H9 (cell line): Measurements from ENCODE around the gene USP27X. TPM values are rescaled to one million over a fixed set of nuclear protein-coding genes. Genes with fewer than 3 reads are reported as not detected.
A peak's percentile ranks its signal among the peaks of the same experiment; 100 is the strongest.

ENCODE experiments used
- DNase-seq: peaks from one replicate; pipeline ENCODE4 v3.0.0-alpha.2; 2017
- H2AFZ ChIP-seq: one replicate; pipeline ENCODE4 v1.6.1; 2013; ENCODE audit warnings: mild to moderate bottlenecking, low read length, control low read depth, moderate library complexity
- H2AK5ac ChIP-seq: 2 replicates; pipeline ENCODE4 v1.6.1; 2013; ENCODE audit warnings: low read length, control low read depth, mixed read lengths; ENCODE audit not compliant: insufficient read length
- H2BK120ac ChIP-seq: one replicate; pipeline ENCODE4 v1.6.1; 2013; ENCODE audit warnings: low read depth, mild to moderate bottlenecking, low read length, control low read depth, inconsistent platforms; ENCODE audit not compliant: poor library complexity, severe bottlenecking
- H2BK12ac ChIP-seq: 2 replicates; pipeline ENCODE4 v1.6.1; 2013; ENCODE audit warnings: low read length, control low read depth, mixed read lengths, low read depth; ENCODE audit not compliant: insufficient read length
- H2BK15ac ChIP-seq: 2 replicates; pipeline ENCODE4 v1.6.1; 2013; ENCODE audit warnings: low read depth, low read length, control low read depth
- H2BK20ac ChIP-seq: one replicate; pipeline ENCODE4 v1.6.1; 2013; ENCODE audit warnings: low read depth, mild to moderate bottlenecking, low read length, control low read depth, inconsistent platforms; ENCODE audit not compliant: poor library complexity, severe bottlenecking
- H2BK5ac ChIP-seq: 2 replicates; pipeline ENCODE4 v1.6.1; 2013; ENCODE audit warnings: low read length, control low read depth, mixed read lengths; ENCODE audit not compliant: insufficient read length
- H3K14ac ChIP-seq: 2 replicates; pipeline ENCODE4 v1.6.1; 2013; ENCODE audit warnings: low read length, control low read depth; ENCODE audit not compliant: insufficient read depth
- H3K18ac ChIP-seq: 2 replicates; pipeline ENCODE4 v1.6.1; 2013; ENCODE audit warnings: low read depth, mild to moderate bottlenecking, mixed read lengths, low read length, control low read depth; ENCODE audit not compliant: insufficient read length
- H3K23ac ChIP-seq: 2 replicates; pipeline ENCODE4 v1.6.1; 2013; ENCODE audit warnings: low read length, control low read depth, mixed read lengths, low read depth; ENCODE audit not compliant: insufficient read length
- H3K23me2 ChIP-seq: 2 replicates; pipeline ENCODE4 v1.6.1; 2013; ENCODE audit warnings: low read depth, mild to moderate bottlenecking, mixed read lengths, low read length, control low read depth; ENCODE audit not compliant: insufficient read length, poor library complexity, severe bottlenecking
- H3K27ac ChIP-seq: 2 replicates; pipeline ENCODE4 v1.5.1; 2013; ENCODE audit warnings: low read length, control low read depth, mixed read lengths, low read depth; ENCODE audit not compliant: insufficient read length
- H3K27me3 ChIP-seq: 2 replicates; pipeline ENCODE4 v1.6.1; 2013; ENCODE audit warnings: low read length, control low read depth, inconsistent platforms; ENCODE audit not compliant: insufficient read depth
- H3K4ac ChIP-seq: 2 replicates; pipeline ENCODE4 v1.6.1; 2013; ENCODE audit warnings: low read depth, mild to moderate bottlenecking, control low read depth, inconsistent platforms, low read length, moderate library complexity
- H3K4me1 ChIP-seq: 2 replicates; pipeline ENCODE4 v1.6.1; 2013; ENCODE audit warnings: low read length, control low read depth, inconsistent platforms; ENCODE audit not compliant: insufficient read depth
- H3K4me2 ChIP-seq: 2 replicates; pipeline ENCODE4 v1.6.1; 2013; ENCODE audit warnings: low read length, control low read depth, mixed read lengths; ENCODE audit not compliant: insufficient read length, insufficient read depth
- H3K56ac ChIP-seq: 2 replicates; pipeline ENCODE4 v1.6.1; 2013; ENCODE audit warnings: low read depth, mild to moderate bottlenecking, mixed read lengths, low read length, control low read depth; ENCODE audit not compliant: insufficient read length
- H3K79me1 ChIP-seq: 2 replicates; pipeline ENCODE4 v1.6.1; 2013; ENCODE audit warnings: low read depth, mild to moderate bottlenecking, moderate library complexity, low read length, control low read depth, inconsistent platforms; ENCODE audit not compliant: insufficient read depth, poor library complexity, severe bottlenecking
- H3K79me2 ChIP-seq: 2 replicates; pipeline ENCODE4 v1.6.1; 2013; ENCODE audit warnings: low read length, control low read depth, inconsistent platforms; ENCODE audit not compliant: insufficient read depth
- H3K9ac ChIP-seq: 2 replicates; pipeline ENCODE4 v1.6.1; 2013; ENCODE audit warnings: low read length, control low read depth, mixed read lengths; ENCODE audit not compliant: insufficient read length; ENCODE audit errors: extremely low read depth
- H3K9me3 ChIP-seq: one replicate; pipeline ENCODE4 v1.6.1; 2013; ENCODE audit warnings: low read depth, low read length, inconsistent platforms; ENCODE audit not compliant: control insufficient read depth
- H3T11ph ChIP-seq: one replicate; pipeline ENCODE4 v1.6.1; 2013; ENCODE audit warnings: mild to moderate bottlenecking, low read length, control low read depth, inconsistent platforms
- H4K20me1 ChIP-seq: one replicate; pipeline ENCODE4 v1.6.1; 2013; ENCODE audit not compliant: control insufficient read depth, insufficient read length, insufficient read depth
- H4K5ac ChIP-seq: 2 replicates; pipeline ENCODE4 v1.6.1; 2013; ENCODE audit warnings: low read depth, mild to moderate bottlenecking, mixed read lengths, low read length, control low read depth; ENCODE audit not compliant: insufficient read length
- H4K8ac ChIP-seq: replicated peaks from 2 replicates; pipeline ENCODE4 v1.6.1; 2013; ENCODE audit warnings: low read length, control low read depth, mixed read lengths, low read depth; ENCODE audit not compliant: insufficient read length
- H4K91ac ChIP-seq: 2 replicates; pipeline ENCODE4 v1.6.1; 2013; ENCODE audit warnings: low read depth, mild to moderate bottlenecking, moderate library complexity, mixed read lengths, low read length, control low read depth; ENCODE audit not compliant: insufficient read length
- H3K27ac Mint-ChIP-seq, 3 experiments: 2 replicates in 2 of 3; 3 replicates in 1 of 3; pipeline ENCODE4 v1.8.0; 2020 to 2021; ENCODE audit warnings: mixed read lengths in 3 of 3, mild to moderate bottlenecking in 1 of 3, moderate library complexity in 1 of 3
- H3K27me3 Mint-ChIP-seq: 2 replicates; pipeline ENCODE4 v1.8.0; 2021; ENCODE audit warnings: low read depth, mild to moderate bottlenecking, moderate library complexity, mixed read lengths
- H3K36me3 Mint-ChIP-seq, 3 experiments: 2 replicates in 2 of 3; 3 replicates in 1 of 3; pipeline ENCODE4 v1.8.0; 2020 to 2021; ENCODE audit warnings: low read depth in 3 of 3, mixed read lengths in 3 of 3; ENCODE audit not compliant: insufficient read depth in 1 of 3
- H3K4me1 Mint-ChIP-seq, 2 experiments: 2 replicates each; pipeline ENCODE4 v1.8.0; 2020; ENCODE audit warnings: mixed read lengths in 2 of 2
- H3K4me3 Mint-ChIP-seq, 2 experiments: 2 replicates in 1 of 2; 3 replicates in 1 of 2; pipeline ENCODE4 v1.8.0; 2020 to 2021; ENCODE audit warnings: mild to moderate bottlenecking in 2 of 2, mixed read lengths in 2 of 2, moderate library complexity in 1 of 2
- H3K9me3 Mint-ChIP-seq, 2 experiments: 2 replicates in 1 of 2; 3 replicates in 1 of 2; pipeline ENCODE4 v1.8.0; 2020; ENCODE audit warnings: mild to moderate bottlenecking in 2 of 2, mixed read lengths in 2 of 2, moderate library complexity in 1 of 2
- CTCF ChIP-seq: fragments of 200-600 bp; sonication (generic); conservative IDR thresholded peaks from 3 replicates; pipeline ENCODE4 v1.8.0; 2021; ENCODE audit warnings: antibody characterized with exemption, mild to moderate bottlenecking
- WGBS: extraction: QIAGEN DNeasy Blood & Tissue Kit; methylation state at CpG from one replicate; pipeline ENCODE4 v1.1.7; 2013; ENCODE audit warnings: missing lambda C conversion rate, low lambda C conversion rate, mixed read lengths; ENCODE audit not compliant: insufficient read length; ENCODE audit errors: extremely low coverage; 5-methylcytosine and 5-hydroxymethylcytosine counted together
- total RNA-seq: library from RNA; stranded (reverse); gene quantifications from 2 replicates; pipeline ENCODE4 v1.2.1, GENCODE V29; 2021

Gene USP27X
- total RNA-seq, 1 experiment from 2014 or later = 5.7 TPM

- H3K27ac Mint-ChIP-seq = no peak overlapping the region
- H3K27ac ChIP-seq = no peak overlapping the region
- no CpG with 5 or more reads among the region's 8 CpGs for WGBS
Measured at GRCh38 chrX:49919617-49920016, 40.3 kb downstream of the USP27X start.

More at GRCh38 chrX:49919617-49920016, 40.3 kb downstream of the USP27X start:
- Histone ChIP-seq H3K9ac (no peak overlapping the region), H3K4me2 (no peak overlapping the region), H3K9me3 (no peaks in the 10 kb centered on the region), H2BK20ac (no peak overlapping the region), H3K56ac (no peak overlapping the region), H4K5ac (no peak overlapping the region), H2BK5ac (no peak overlapping the region), H3K18ac (no peak overlapping the region), H4K91ac (no peak overlapping the region), H3T11ph (no peak overlapping the region), H2BK120ac (no peak overlapping the region), H2BK12ac (no peak overlapping the region), H3K27me3 (no peaks in the 10 kb centered on the region; the same call in 1 of the 2 replicates), H4K20me1 (no peaks in the 10 kb centered on the region), H3K23me2 (peaks cover 9% of the 10 kb centered on the region), H2AK5ac (no peak overlapping the region), H3K14ac (no peak overlapping the region), H3K4me1 (no peaks in the 10 kb centered on the region), H2AFZ (no peak overlapping the region), H3K4ac (no peak overlapping the region), H3K23ac (no peak overlapping the region), H4K8ac (no peak overlapping the region), H3K79me1 (no peaks in the 10 kb centered on the region), H3K79me2 (no peaks in the 10 kb centered on the region), H2BK15ac (no peak overlapping the region)
- TF ChIP-seq CTCF = peak; percentile 80
- peak; percentile 36 for DNase-seq
- peaks cover 0 to 2% (median 0%) of the 10 kb centered on the region in 3 experiments; a peak in 4 of 7 replicates for H3K36me3 Mint-ChIP-seq
- peaks cover 10 to 14% of the 10 kb centered on the region in 2 experiments for H3K4me1 Mint-ChIP-seq
- peaks cover 17% of the 10 kb centered on the region for H3K27me3 Mint-ChIP-seq
- H3K4me3 Mint-ChIP-seq = no peak overlapping the region
- peaks cover 50 to 55% of the 10 kb centered on the region in 2 experiments for H3K9me3 Mint-ChIP-seq
